ENCODE measurements around the gene DNA2.
"Not testable (repeated sequence)": the region's sequence is repeated elsewhere in the genome, so short reads cannot be mapped to it uniquely, and the experiment has no call there.

Gene DNA2

GRCh38 chr10:68461032-68461431 is 10.7 kb downstream of the DNA2 start:
- H3K36me3 ChIP-seq (ENCODE audit: control insufficient read depth in 1 of 2, insufficient read depth in 2 of 2, low read length in 2 of 2) = peaks cover 0 to 14% of the 10 kb centered on the region in 2 donors
- H3K9ac ChIP-seq (ENCODE audit: low read depth in 1 of 2, low read length in 2 of 2) = no peak overlapping the region
- H3K27me3 ChIP-seq (ENCODE audit: control insufficient read depth in 1 of 2, insufficient read depth in 2 of 2, low read length in 2 of 2) = no peaks in the 10 kb centered on the region
- H3K9me3 ChIP-seq (ENCODE audit: control insufficient read depth in 1 of 2, low read length in 2 of 2) = no peaks in the 10 kb centered on the region
- H3K4me3 ChIP-seq (ENCODE audit: low read depth in 1 of 2, low read length in 2 of 2) = no peak overlapping the region
- no peaks in the 10 kb centered on the region for H3K4me1 ChIP-seq (ENCODE audit: control insufficient read depth in 1 of 2, insufficient read depth in 2 of 2, low read length in 2 of 2)
- H3K27ac ChIP-seq (ENCODE audit: low read depth, low read length) = no peak overlapping the region

DNA sequence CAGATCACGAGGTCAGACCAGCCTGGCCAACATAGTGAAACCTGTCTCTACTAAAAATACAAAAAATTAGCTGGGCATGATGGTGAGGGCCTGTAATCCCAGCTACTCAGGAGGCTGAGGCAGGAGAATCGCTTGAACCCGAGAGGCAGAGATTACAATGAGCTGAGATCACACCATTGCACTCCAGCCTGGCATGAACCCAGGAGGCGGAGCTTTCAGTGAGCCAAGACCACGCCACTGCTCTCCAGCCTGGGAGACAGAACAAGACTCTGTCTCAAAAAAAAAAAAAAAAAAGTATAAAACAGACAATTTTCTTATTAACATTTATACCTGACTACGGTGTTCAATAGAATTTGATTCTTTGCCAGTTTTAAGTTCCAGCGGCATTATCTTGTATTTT is 22.1 kb downstream of the DNA2 start:
- not testable (repeated sequence) for H3K27ac ChIP-seq (ENCODE audit: low read depth, low read length); H3K9me3 ChIP-seq (ENCODE audit: control insufficient read depth in 1 of 2, low read length in 2 of 2); H3K36me3 ChIP-seq (ENCODE audit: control insufficient read depth in 1 of 2, insufficient read depth in 2 of 2, low read length in 2 of 2); H3K4me1 ChIP-seq (ENCODE audit: control insufficient read depth in 1 of 2, insufficient read depth in 2 of 2, low read length in 2 of 2); H3K27me3 ChIP-seq (ENCODE audit: control insufficient read depth in 1 of 2, insufficient read depth in 2 of 2, low read length in 2 of 2); H3K9ac ChIP-seq (ENCODE audit: low read depth in 1 of 2, low read length in 2 of 2); H3K4me3 ChIP-seq (ENCODE audit: low read depth in 1 of 2, low read length in 2 of 2)

DNA sequence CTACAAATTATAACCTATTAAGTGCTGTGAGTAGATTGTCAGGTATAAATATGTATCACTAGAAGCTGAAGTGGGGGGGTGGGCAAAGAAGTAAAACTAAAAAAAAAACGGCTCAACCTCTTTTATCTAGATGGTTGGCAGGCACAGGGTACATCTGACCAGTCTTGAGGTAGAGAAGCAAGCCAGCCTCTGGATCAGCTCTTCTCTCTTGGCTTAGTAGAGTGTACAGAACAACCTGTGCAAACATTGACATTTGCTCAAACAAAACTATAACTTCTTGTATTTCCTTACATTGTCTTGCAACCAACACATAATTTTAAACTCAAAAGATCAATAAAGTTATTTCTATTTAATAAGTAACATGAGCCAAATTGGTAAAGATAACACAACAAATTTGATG is 25.6 kb downstream of the DNA2 start:
- no peaks in the 10 kb centered on the region for H3K27me3 ChIP-seq (ENCODE audit: control insufficient read depth in 1 of 2, insufficient read depth in 2 of 2, low read length in 2 of 2)
- H3K36me3 ChIP-seq (ENCODE audit: control insufficient read depth in 1 of 2, insufficient read depth in 2 of 2, low read length in 2 of 2) = no peaks in the 10 kb centered on the region
- H3K27ac ChIP-seq (ENCODE audit: low read depth, low read length) = no peak overlapping the region
- no peak overlapping the region for H3K4me3 ChIP-seq (ENCODE audit: low read depth in 1 of 2, low read length in 2 of 2)
- H3K4me1 ChIP-seq (ENCODE audit: control insufficient read depth in 1 of 2, insufficient read depth in 2 of 2, low read length in 2 of 2) = no peaks in the 10 kb centered on the region
- no peaks in the 10 kb centered on the region for H3K9me3 ChIP-seq (ENCODE audit: control insufficient read depth in 1 of 2, low read length in 2 of 2)
- H3K9ac ChIP-seq (ENCODE audit: low read depth in 1 of 2, low read length in 2 of 2) = no peak overlapping the region

DNA sequence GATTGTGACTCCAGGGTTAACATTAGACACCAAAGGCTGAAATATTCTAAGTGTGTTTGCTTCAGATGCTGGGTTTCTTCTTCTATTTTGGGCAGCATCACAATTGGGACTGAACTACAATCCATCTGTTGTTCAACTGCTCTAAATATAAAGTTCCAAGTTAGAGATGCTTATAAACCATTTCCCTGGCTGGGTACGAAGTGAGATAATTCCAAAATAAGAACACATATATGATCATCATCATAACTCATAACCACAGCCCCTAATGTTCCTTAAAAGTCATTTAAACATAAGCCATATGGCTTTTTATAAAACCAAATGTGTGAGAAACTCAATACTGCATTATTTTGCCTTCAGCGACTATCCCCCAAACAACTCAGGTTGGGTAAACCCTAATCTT is 28.8 kb downstream of the DNA2 start:
- H3K9me3 ChIP-seq (ENCODE audit: control insufficient read depth in 1 of 2, low read length in 2 of 2) = no peaks in the 10 kb centered on the region
- H3K27me3 ChIP-seq (ENCODE audit: control insufficient read depth in 1 of 2, insufficient read depth in 2 of 2, low read length in 2 of 2) = no peaks in the 10 kb centered on the region
- H3K4me3 ChIP-seq (ENCODE audit: low read depth in 1 of 2, low read length in 2 of 2) = no peak overlapping the region
- H3K9ac ChIP-seq (ENCODE audit: low read depth in 1 of 2, low read length in 2 of 2) = no peak overlapping the region
- no peaks in the 10 kb centered on the region for H3K4me1 ChIP-seq (ENCODE audit: control insufficient read depth in 1 of 2, insufficient read depth in 2 of 2, low read length in 2 of 2)
- no peak overlapping the region for H3K27ac ChIP-seq (ENCODE audit: low read depth, low read length)
- H3K36me3 ChIP-seq (ENCODE audit: control insufficient read depth in 1 of 2, insufficient read depth in 2 of 2, low read length in 2 of 2) = no peaks in the 10 kb centered on the region

GRCh38 chr10:68440898-68441297 is 30.9 kb downstream of the DNA2 start:
- H3K9ac ChIP-seq (ENCODE audit: low read depth in 1 of 2, low read length in 2 of 2) = no peak overlapping the region
- no peaks in the 10 kb centered on the region for H3K4me1 ChIP-seq (ENCODE audit: control insufficient read depth in 1 of 2, insufficient read depth in 2 of 2, low read length in 2 of 2)
- no peaks in the 10 kb centered on the region for H3K36me3 ChIP-seq (ENCODE audit: control insufficient read depth in 1 of 2, insufficient read depth in 2 of 2, low read length in 2 of 2)
- H3K9me3 ChIP-seq (ENCODE audit: control insufficient read depth in 1 of 2, low read length in 2 of 2) = no peaks in the 10 kb centered on the region
- no peak overlapping the region for H3K4me3 ChIP-seq (ENCODE audit: low read depth in 1 of 2, low read length in 2 of 2)
- H3K27me3 ChIP-seq (ENCODE audit: control insufficient read depth in 1 of 2, insufficient read depth in 2 of 2, low read length in 2 of 2) = no peaks in the 10 kb centered on the region
- H3K27ac ChIP-seq (ENCODE audit: low read depth, low read length) = no peak overlapping the region

DNA sequence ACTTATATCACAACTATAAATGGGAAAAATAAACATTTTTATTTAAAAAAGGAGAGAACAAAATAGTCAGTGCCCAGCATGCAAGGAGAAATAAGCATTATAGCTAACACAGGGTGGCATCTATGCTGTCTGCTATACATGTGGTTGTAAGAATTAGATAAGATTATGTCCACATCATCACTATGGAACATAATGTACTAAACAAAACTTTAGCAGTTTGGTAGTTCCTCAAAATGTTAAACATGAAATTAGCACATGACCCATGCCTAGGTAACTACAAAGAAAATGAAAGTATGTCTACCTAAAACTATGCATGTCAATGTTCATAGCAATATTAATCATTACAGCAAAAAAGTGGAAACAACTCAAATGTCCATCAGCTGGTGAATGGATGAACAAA is 36.0 kb downstream of the DNA2 start:
- Histone ChIP-seq H3K27me3 (ENCODE audit: control insufficient read depth in 1 of 2, insufficient read depth in 2 of 2, low read length in 2 of 2) (no peaks in the 10 kb centered on the region), H3K9me3 (ENCODE audit: control insufficient read depth in 1 of 2, low read length in 2 of 2) (no peaks in the 10 kb centered on the region), H3K9ac (ENCODE audit: low read depth in 1 of 2, low read length in 2 of 2) (no peak overlapping the region), H3K4me3 (ENCODE audit: low read depth in 1 of 2, low read length in 2 of 2) (no peak overlapping the region), H3K36me3 (ENCODE audit: control insufficient read depth in 1 of 2, insufficient read depth in 2 of 2, low read length in 2 of 2) (no peaks in the 10 kb centered on the region), H3K4me1 (ENCODE audit: control insufficient read depth in 1 of 2, insufficient read depth in 2 of 2, low read length in 2 of 2) (no peaks in the 10 kb centered on the region), H3K27ac (ENCODE audit: low read depth, low read length) (no peak overlapping the region)

DNA sequence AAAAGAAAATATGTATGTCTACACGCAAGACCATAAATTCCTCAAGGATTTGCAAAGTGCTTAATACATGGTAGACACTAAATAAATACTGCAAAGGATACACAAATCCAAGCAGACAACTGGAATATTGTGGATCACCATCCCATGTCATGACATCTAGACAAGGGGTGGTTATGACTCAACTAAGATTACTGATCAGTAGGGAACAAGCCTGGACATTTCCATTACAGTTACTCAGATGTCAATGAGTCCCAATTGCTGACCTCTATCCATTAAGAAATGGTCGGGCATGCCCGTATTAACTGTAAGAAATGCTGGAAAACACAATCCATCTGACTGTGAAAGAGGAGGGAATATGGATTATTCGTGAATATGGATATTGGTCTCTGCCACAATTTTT is 37.1 kb downstream of the DNA2 start:
- H3K4me3 ChIP-seq (ENCODE audit: low read depth in 1 of 2, low read length in 2 of 2) = no peak overlapping the region
- no peaks in the 10 kb centered on the region for H3K36me3 ChIP-seq (ENCODE audit: control insufficient read depth in 1 of 2, insufficient read depth in 2 of 2, low read length in 2 of 2)
- no peak overlapping the region for H3K27ac ChIP-seq (ENCODE audit: low read depth, low read length)
- no peaks in the 10 kb centered on the region for H3K4me1 ChIP-seq (ENCODE audit: control insufficient read depth in 1 of 2, insufficient read depth in 2 of 2, low read length in 2 of 2)
- no peaks in the 10 kb centered on the region for H3K27me3 ChIP-seq (ENCODE audit: control insufficient read depth in 1 of 2, insufficient read depth in 2 of 2, low read length in 2 of 2)
- no peaks in the 10 kb centered on the region for H3K9me3 ChIP-seq (ENCODE audit: control insufficient read depth in 1 of 2, low read length in 2 of 2)
- H3K9ac ChIP-seq (ENCODE audit: low read depth in 1 of 2, low read length in 2 of 2) = no peak overlapping the region

DNA sequence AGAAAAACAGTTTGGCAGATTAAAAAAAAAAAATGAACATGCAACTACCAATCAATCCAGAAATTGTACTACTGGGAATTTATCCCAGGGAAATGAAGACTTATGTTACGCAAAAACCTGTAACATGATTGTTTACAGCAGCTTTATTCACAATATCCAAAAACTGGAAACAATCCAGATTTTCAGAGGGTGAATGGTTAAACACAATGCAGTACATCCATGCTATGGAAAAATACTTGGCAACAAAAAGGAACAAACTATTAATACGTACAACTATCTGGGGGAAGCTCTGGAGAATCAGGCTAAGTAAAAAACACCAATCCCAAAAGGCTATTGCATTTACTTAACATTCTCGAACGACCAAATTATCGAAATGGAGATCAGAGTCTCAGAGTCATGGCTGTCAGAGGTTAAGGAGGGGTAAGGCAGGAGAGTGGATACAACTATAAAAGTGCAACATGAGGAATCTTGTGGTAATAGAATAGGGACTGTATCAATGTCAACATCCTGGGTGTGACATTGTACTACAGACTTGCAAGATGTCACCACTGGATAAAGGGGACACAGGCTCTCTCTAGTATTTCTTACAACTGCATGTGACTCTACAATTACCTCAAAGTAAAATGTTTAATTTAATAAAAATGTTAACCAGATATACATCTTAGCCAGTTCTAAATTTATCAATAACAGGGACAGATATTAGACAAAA is 43.2 kb downstream of the DNA2 start:
- peaks cover 3 to 9% of the 10 kb centered on the region in 2 donors for H3K36me3 ChIP-seq (ENCODE audit: control insufficient read depth in 1 of 2, insufficient read depth in 2 of 2, low read length in 2 of 2)
- no peak overlapping the region for H3K4me3 ChIP-seq (ENCODE audit: low read depth in 1 of 2, low read length in 2 of 2)
- H3K27me3 ChIP-seq (ENCODE audit: control insufficient read depth in 1 of 2, insufficient read depth in 2 of 2, low read length in 2 of 2) = no peaks in the 10 kb centered on the region
- no peak overlapping the region for H3K9ac ChIP-seq (ENCODE audit: low read depth in 1 of 2, low read length in 2 of 2)
- H3K9me3 ChIP-seq (ENCODE audit: control insufficient read depth in 1 of 2, low read length in 2 of 2) = no peaks in the 10 kb centered on the region
- no peak overlapping the region for H3K27ac ChIP-seq (ENCODE audit: low read depth, low read length)
- no peaks in the 10 kb centered on the region for H3K4me1 ChIP-seq (ENCODE audit: control insufficient read depth in 1 of 2, insufficient read depth in 2 of 2, low read length in 2 of 2)

DNA sequence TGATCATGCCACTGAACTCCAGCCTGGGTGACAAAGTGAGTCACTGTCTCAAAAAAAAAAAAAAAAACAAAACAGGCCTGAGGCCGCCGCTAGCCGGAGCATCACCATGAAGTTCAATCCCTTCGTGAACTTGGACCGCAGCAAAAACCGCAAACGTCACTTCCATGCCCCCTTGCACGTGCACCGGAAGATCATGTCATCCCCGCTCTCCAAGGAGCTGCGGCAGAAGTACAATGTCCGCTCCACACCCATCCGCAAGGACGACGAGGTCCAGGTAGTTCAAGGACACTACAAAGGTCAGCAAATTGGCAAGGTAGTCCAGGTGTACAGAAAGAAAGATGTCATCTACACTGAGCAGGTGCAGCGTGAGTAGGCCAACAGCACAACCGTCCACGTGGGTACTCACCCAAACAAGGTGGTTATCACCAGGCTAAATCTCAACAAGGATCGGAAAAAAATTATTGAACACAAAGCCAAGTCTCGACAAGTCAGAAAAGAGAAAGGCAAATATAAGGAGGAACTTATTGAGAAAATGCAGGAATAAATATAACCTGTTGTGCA is 47.2 kb downstream of the DNA2 start:
- no peaks in the 10 kb centered on the region for H3K9me3 ChIP-seq (ENCODE audit: control insufficient read depth in 1 of 2, low read length in 2 of 2)
- H3K4me3 ChIP-seq (ENCODE audit: low read depth in 1 of 2, low read length in 2 of 2) = no peak overlapping the region
- H3K27me3 ChIP-seq (ENCODE audit: control insufficient read depth in 1 of 2, insufficient read depth in 2 of 2, low read length in 2 of 2) = no peaks in the 10 kb centered on the region
- no peak overlapping the region for H3K27ac ChIP-seq (ENCODE audit: low read depth, low read length)
- H3K9ac ChIP-seq (ENCODE audit: low read depth in 1 of 2, low read length in 2 of 2) = no peak overlapping the region
- H3K36me3 ChIP-seq (ENCODE audit: control insufficient read depth in 1 of 2, insufficient read depth in 2 of 2, low read length in 2 of 2) = peaks cover 3 to 11% of the 10 kb centered on the region in 2 donors
- H3K4me1 ChIP-seq (ENCODE audit: control insufficient read depth in 1 of 2, insufficient read depth in 2 of 2, low read length in 2 of 2) = no peaks in the 10 kb centered on the region

DNA sequence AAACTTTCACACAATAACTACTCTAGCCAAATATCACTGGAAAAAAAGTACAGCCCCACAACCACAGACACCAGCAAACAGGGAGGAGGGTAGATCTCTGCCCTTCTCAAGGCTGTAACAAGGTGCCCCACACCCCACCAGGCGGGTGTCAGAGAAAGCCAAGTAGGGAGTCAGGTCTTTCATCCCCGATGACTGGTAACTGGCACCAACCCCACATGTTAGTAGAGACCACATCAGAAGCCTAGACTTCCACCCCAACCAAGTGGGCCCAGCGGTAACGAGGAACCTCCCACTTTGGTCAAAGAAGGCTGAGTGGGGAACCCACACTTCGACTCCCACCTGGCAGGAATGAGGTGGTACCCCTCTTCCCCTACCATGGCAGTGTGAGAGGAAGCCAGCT is 48.3 kb downstream of the DNA2 start:
- Histone ChIP-seq H3K9ac (ENCODE audit: low read depth in 1 of 2, low read length in 2 of 2) (no peak overlapping the region), H3K4me3 (ENCODE audit: low read depth in 1 of 2, low read length in 2 of 2) (no peak overlapping the region), H3K4me1 (ENCODE audit: control insufficient read depth in 1 of 2, insufficient read depth in 2 of 2, low read length in 2 of 2) (no peaks in the 10 kb centered on the region), H3K27ac (ENCODE audit: low read depth, low read length) (no peak overlapping the region), H3K36me3 (ENCODE audit: control insufficient read depth in 1 of 2, insufficient read depth in 2 of 2, low read length in 2 of 2) (peaks cover 3 to 11% of the 10 kb centered on the region in 2 donors), H3K27me3 (ENCODE audit: control insufficient read depth in 1 of 2, insufficient read depth in 2 of 2, low read length in 2 of 2) (no peaks in the 10 kb centered on the region), H3K9me3 (ENCODE audit: control insufficient read depth in 1 of 2, low read length in 2 of 2) (no peaks in the 10 kb centered on the region)
